Kidney (tissue), 14 donors: ENCODE measurements around the gene RFC2. TPM values are rescaled to one million over a fixed set of nuclear protein-coding genes. Genes with fewer than 3 reads are reported as not detected.

Experiments used
- DNase-seq, 5 donors: peaks; one replicate each; pipeline ENCODE4 v3.0.0-alpha.2; 2013 to 2020
- FAIRE-seq: peaks from 2 replicates; lab custom pipeline; 2012; peaks lifted over from hg19 to GRCh38; lab: Jason Lieb, UNC
- H3K27ac ChIP-seq, 2 donors: one replicate each; pipeline ENCODE4 v1.7.0; 2013; ENCODE audit warnings: low read depth in 2 of 2, low read length in 2 of 2, inconsistent platforms in 1 of 2
- H3K27me3 ChIP-seq: one replicate; pipeline ENCODE4 v1.7.1; 2013; ENCODE audit warnings: low read length, inconsistent platforms; ENCODE audit not compliant: control insufficient read depth, insufficient read depth
- H3K36me3 ChIP-seq, 3 donors: one replicate each; pipeline versions ENCODE4 v1.7.0 to v1.7.1; 2013; ENCODE audit warnings: low read length in 3 of 3, control low read depth in 1 of 3, inconsistent platforms in 1 of 3; ENCODE audit not compliant: insufficient read depth in 3 of 3, control insufficient read depth in 2 of 3
- H3K4me1 ChIP-seq, 3 donors: one replicate each; pipeline versions ENCODE4 v1.7.0 to v1.7.1; 2013; ENCODE audit warnings: low read length in 3 of 3, inconsistent platforms in 1 of 3, low read depth in 1 of 3; ENCODE audit not compliant: control insufficient read depth in 2 of 3, insufficient read depth in 2 of 3
- H3K4me3 ChIP-seq, 3 donors: one replicate each; pipeline versions ENCODE4 v1.7.0 to v1.8.1; 2013; ENCODE audit warnings: low read length in 3 of 3, control low read depth in 1 of 3, inconsistent platforms in 1 of 3
- H3K9ac ChIP-seq, 3 donors: one replicate each; pipeline versions ENCODE4 v1.7.0 to v1.7.1; 2013; ENCODE audit warnings: low read length in 3 of 3, control low read depth in 1 of 3, inconsistent platforms in 1 of 3
- H3K9me3 ChIP-seq, 3 donors: one replicate each; pipeline versions ENCODE4 v1.7.0 to v1.7.1; 2013; ENCODE audit warnings: low read length in 3 of 3, control low read depth in 1 of 3, inconsistent platforms in 1 of 3; ENCODE audit not compliant: control insufficient read depth in 2 of 3, insufficient read depth in 1 of 3
- CTCF ChIP-seq: IDR thresholded peaks from 3 replicates; pipeline ENCODE4 v1.5.1; 2012; ENCODE audit warnings: mild to moderate bottlenecking, moderate library complexity, borderline replicate concordance; ENCODE audit not compliant: insufficient read depth; ENCODE audit errors: extremely low read depth
- intact Hi-C: fragments of 100-400 bp; cut with DNase I; formaldehyde crosslinking; loops from one replicate; pipeline ENCODE4 v1.11.1; 2022
- polyA plus RNA-seq: library from polyadenylated mRNA; stranded (reverse); fragments of 350-450 nt; fragmentation: Illumina TruSeq; extraction: RNeasy Lipid Tissue Mini Kit (QIAGEN cat#74804); gene quantifications from one replicate; pipeline ENCODE4 v1.2.3, GENCODE V29; 2014; ENCODE audit warnings: low read depth, low replicate concordance; ENCODE audit not compliant: insufficient read depth
- total RNA-seq: library from RNA; stranded (reverse); fragmentation: NEBNext Ultra II Directional; extraction: Animal tissue kit (Norgen Biotek cat#: 25700); gene quantifications from one replicate; pipeline ENCODE4 v1.2.1, GENCODE V29; 2021
- donor health status: control.
- donor health status: control.
- donor health status: control.
- donor health status: control.
- donor health status: control.
- donor health status: DM: yes; HTN: yes; CAD: no.
- donor health status: Normal renal cell carcinoma (clear cell type).

The RFC2 gene
- total and polyA plus RNA-seq, 2 donors from 2014 or later: 16.2 to 21.1 TPM

DNA sequence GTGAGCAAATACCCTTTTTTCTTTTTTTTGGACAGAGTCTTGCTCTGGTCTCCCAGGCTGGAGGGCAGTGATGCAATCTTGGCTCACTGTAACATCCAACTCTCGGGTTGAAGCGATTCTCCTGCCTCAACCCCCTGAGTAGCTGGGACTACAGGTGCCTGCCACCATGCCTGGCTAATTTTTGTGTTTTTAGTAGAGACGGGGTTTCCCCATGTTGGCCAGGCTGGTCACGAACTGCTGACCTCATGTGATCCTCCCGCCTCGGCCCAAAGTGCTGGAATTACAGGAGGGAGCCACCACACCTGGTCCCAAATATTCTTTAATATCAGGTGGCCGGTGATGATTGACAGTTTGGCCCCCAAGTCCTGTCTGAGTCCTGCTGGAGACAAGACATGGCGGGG lies 37.8 kb downstream of the RFC2 start:
- no peaks in the 10 kb centered on the region for H3K4me1 ChIP-seq
- no peaks in the 10 kb centered on the region for H3K27me3 ChIP-seq
- no peaks in the 10 kb centered on the region for H3K9me3 ChIP-seq
- no peak overlapping the region for H3K9ac ChIP-seq
- TF ChIP-seq CTCF: no peak
- intact Hi-C loops: no loop called here
- no peak for FAIRE-seq
- DNase-seq: no peak
- H3K27ac ChIP-seq: no peak overlapping the region
- no peak overlapping the region for H3K4me3 ChIP-seq
- no peaks in the 10 kb centered on the region for H3K36me3 ChIP-seq

DNA sequence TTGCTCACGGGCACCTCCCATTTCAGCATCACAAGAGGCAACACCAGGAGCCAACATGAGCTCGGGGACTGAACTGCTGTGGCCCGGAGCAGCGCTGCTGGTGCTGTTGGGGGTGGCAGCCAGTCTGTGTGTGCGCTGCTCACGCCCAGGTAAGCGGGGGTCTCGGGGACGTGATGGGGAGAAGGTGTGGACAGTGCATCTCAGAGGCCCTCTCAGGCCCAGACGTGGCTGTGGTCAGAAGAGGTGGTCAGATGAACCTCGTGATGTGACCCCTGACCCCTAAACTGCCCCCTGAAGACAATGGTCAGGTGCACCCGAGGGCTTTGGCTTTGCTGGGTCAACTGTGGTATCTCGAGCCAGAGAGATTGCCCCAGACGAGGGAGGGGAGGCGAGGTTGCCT lies 38.3 kb downstream of the RFC2 start:
- no peak overlapping the region for H3K9ac ChIP-seq
- intact Hi-C loops: no loop called here
- no peak overlapping the region for H3K27ac ChIP-seq
- no peaks in the 10 kb centered on the region for H3K27me3 ChIP-seq
- TF ChIP-seq CTCF: no peak
- H3K36me3 ChIP-seq: no peaks in the 10 kb centered on the region
- no peak for DNase-seq
- no peaks in the 10 kb centered on the region for H3K4me1 ChIP-seq
- no peaks in the 10 kb centered on the region for H3K9me3 ChIP-seq
- no peak for FAIRE-seq
- no peak overlapping the region for H3K4me3 ChIP-seq

DNA sequence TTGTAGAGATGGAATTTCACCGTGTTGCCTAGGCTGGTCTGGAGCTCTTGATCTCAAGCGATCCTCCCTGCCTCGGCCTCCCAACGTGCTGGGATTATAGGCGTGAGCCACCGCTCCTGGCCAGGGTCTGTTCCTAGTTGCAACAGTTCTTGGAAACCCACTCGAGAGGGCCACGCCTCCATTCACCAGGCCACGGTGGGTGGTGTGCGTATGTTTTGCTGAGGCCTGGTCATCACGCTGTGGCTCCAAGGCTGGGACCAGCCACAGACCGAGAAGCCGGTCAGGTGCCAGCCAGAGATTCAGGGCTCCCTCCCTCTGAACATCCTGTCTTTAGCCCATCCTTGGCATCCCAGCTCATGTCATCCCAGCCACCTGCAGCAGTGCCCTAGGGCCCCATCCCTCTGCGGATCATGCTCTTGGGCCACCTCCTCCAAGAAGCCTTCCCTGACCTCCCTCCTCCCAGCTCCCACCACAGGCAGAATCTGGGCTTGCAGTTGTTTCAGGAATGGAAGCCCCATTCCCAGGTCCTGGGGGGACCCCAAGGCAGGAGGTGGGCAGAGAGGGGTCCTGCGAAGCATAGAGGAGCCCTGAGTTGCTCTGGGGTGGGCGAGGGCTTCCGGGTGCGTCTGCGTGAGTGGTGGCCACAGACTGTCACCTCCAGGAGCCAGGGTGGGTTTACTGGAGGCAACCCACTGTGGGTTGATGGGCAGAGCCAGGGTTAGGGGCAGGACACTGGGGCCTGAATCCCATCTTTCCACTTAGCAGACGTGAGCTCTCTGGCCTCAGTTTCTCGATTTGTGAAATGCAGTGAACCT lies 39.2 kb downstream of the RFC2 start:
- Histone ChIP-seq H3K36me3 (no peaks in the 10 kb centered on the region), H3K9ac (no peak overlapping the region), H3K27me3 (no peaks in the 10 kb centered on the region), H3K4me3 (no peak overlapping the region), H3K4me1 (no peaks in the 10 kb centered on the region), H3K9me3 (no peaks in the 10 kb centered on the region), H3K27ac (no peak overlapping the region)
- no peak for FAIRE-seq
- DNase-seq: no peak
- intact Hi-C loops: no loop called here
- no peak for TF ChIP-seq CTCF
